Keratinocyte (primary cell): ENCODE results near the gene HOXA10. TPM values are rescaled to one million over a fixed set of nuclear protein-coding genes. Genes with fewer than 3 reads are reported as not detected.
A peak's percentile ranks its signal among the peaks of the same experiment; 100 is the strongest.

ENCODE experiments used
- DNase-seq: peaks from one replicate; pipeline ENCODE4 v3.0.0-alpha.2; 2011; ENCODE audit warnings: low read depth, missing footprints, low spot score
- FAIRE-seq: peaks from 2 replicates; lab custom pipeline; 2011; peaks lifted over from hg19 to GRCh38; lab: Jason Lieb, UNC
- H2AFZ ChIP-seq: 2 replicates; pipeline ENCODE4 v1.6.0; 2012; ENCODE audit warnings: low read length, control low read depth, inconsistent platforms; ENCODE audit not compliant: control insufficient read depth
- H3K27ac ChIP-seq: 2 replicates; pipeline ENCODE4 v1.5.1; 2011; ENCODE audit warnings: low read length; ENCODE audit not compliant: control insufficient read depth, insufficient read depth
- H3K27me3 ChIP-seq: 3 replicates; pipeline ENCODE4 v1.6.0; 2011; ENCODE audit warnings: low read length; ENCODE audit not compliant: control insufficient read depth, insufficient read depth; ENCODE audit errors: extremely low read depth
- H3K36me3 ChIP-seq, 2 experiments: 2 replicates in 1 of 2; 3 replicates in 1 of 2; pipeline ENCODE4 v1.5.1; 2011; ENCODE audit warnings: low read length in 2 of 2, mild to moderate bottlenecking in 1 of 2; ENCODE audit not compliant: control insufficient read depth in 2 of 2, insufficient read depth in 2 of 2; ENCODE audit errors: extremely low read depth in 1 of 2
- H3K4me1 ChIP-seq: 3 replicates; pipeline ENCODE4 v1.5.1; 2011; ENCODE audit warnings: low read length; ENCODE audit not compliant: control insufficient read depth, insufficient read depth; ENCODE audit errors: extremely low read depth
- H3K4me2 ChIP-seq: 3 replicates; pipeline ENCODE4 v1.6.0; 2011; ENCODE audit warnings: low read depth, low read length; ENCODE audit not compliant: control insufficient read depth, insufficient read depth; ENCODE audit errors: extremely low read depth
- H3K4me3 ChIP-seq, 3 experiments: fragments of 200-600 bp in 1 of 3; sonication (generic) in 1 of 3; 2 replicates in 2 of 3; 3 replicates in 1 of 3; pipeline ENCODE4 v1.5.1; 2011 to 2016; ENCODE audit warnings: low read length in 3 of 3, mild to moderate bottlenecking in 3 of 3, control low read depth in 2 of 3, inconsistent platforms in 1 of 3, low read depth in 1 of 3, mixed read lengths in 1 of 3, mixed run types in 1 of 3, moderate library complexity in 1 of 3; ENCODE audit not compliant: control insufficient read depth in 2 of 3, insufficient read depth in 2 of 3; ENCODE audit errors: extremely low read depth in 1 of 3
- H3K79me2 ChIP-seq: 2 replicates; pipeline ENCODE4 v1.6.0; 2012; ENCODE audit warnings: low read length; ENCODE audit not compliant: control insufficient read depth, insufficient read depth
- H3K9ac ChIP-seq: 3 replicates; pipeline ENCODE4 v1.6.0; 2011; ENCODE audit warnings: low read length; ENCODE audit not compliant: control insufficient read depth, insufficient read depth; ENCODE audit errors: extremely low read depth
- H3K9me1 ChIP-seq: 3 replicates; pipeline ENCODE4 v1.6.0; 2011; ENCODE audit warnings: low read length; ENCODE audit not compliant: control insufficient read depth, insufficient read depth; ENCODE audit errors: extremely low read depth
- H3K9me3 ChIP-seq: 2 replicates; pipeline ENCODE4 v1.5.1; 2012; ENCODE audit warnings: low read depth, low read length; ENCODE audit not compliant: control insufficient read depth
- H4K20me1 ChIP-seq: 3 replicates; pipeline ENCODE4 v1.6.0; 2011; ENCODE audit warnings: low read length; ENCODE audit not compliant: control insufficient read depth, insufficient read depth; ENCODE audit errors: extremely low read depth
- EZH2 ChIP-seq: IDR thresholded peaks from one replicate; pipeline ENCODE4 v1.6.1; 2012; ENCODE audit warnings: inconsistent platforms, mild to moderate bottlenecking, low read length, moderate library complexity
- dilution Hi-C: fragments of 300-500 bp; cut with MboI; formaldehyde crosslinking; loops from one replicate; pipeline ENCODE4 v1.7.0; 2020; ENCODE audit warnings: low sequenced_read_pairs; ENCODE audit not compliant: extremely low pct_ligation_motif_present
- polyA plus RNA-seq, 5 experiments: library from polyadenylated mRNA; depleted of rRNA in 3 of 5; stranded (reverse) in 3 of 5; stranded (forward) in 1 of 5; unstranded in 1 of 5; fragments of >200 nt; gene quantifications; 1 replicate in 1 of 5; 2 replicates in 3 of 5; 3 replicates in 1 of 5; pipeline versions ENCODE4 v1.2.1 to v1.2.3, GENCODE V29; 2011 to 2012; ENCODE audit warnings: missing spikeins in 2 of 5, low read depth in 1 of 5, low replicate concordance in 1 of 5
- small RNA-seq, 3 experiments: library from RNA; depleted of rRNA; stranded (forward); fragments of <200 nt; gene quantifications; one replicate each; pipeline ENCODE3, GENCODE V24; 2012; ENCODE audit warnings: low read depth in 3 of 3, low replicate concordance in 1 of 3; ENCODE audit not compliant: insufficient read length in 3 of 3
- TF ChIP-seq, protein P1 (sequence below), 3 experiments: IDR thresholded peaks in 1 of 3; conservative IDR thresholded peaks in 1 of 3; optimal IDR thresholded peaks in 1 of 3; 2 replicates in 2 of 3; 3 replicates in 1 of 3; pipeline versions ENCODE3 to v1.5.1; 2011; ENCODE audit warnings: low read length in 3 of 3, mild to moderate bottlenecking in 3 of 3, moderate library complexity in 2 of 3, control low read depth in 1 of 3, inconsistent platforms in 1 of 3; ENCODE audit not compliant: insufficient read depth in 2 of 3; ENCODE audit errors: extremely low read depth in 1 of 3

Gene HOXA10
- polyA plus RNA-seq, 1 donor (not counting 4 experiments of a cell fraction or from before 2014, with no cell fraction given) = 2.4 TPM

DNA sequence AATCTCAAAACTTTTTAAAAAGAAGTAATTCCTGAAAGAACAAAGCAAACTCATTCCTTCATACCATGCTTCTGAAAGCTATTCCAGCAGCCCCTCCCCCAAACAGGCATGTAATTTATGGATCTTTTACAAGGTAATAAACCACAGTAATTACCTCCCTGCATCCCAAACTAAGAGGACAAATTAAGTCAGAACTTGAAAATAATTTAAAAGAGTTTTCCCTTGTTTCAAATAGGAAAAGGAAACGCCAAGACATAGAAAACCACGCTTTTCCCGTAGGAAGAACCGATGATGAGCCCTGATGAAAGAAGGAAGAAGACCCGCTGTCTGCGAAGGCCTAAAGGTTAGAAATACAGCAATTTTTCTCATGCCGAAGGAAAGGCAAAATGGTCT, 52.4 kb downstream of the HOXA10 start:
- H3K9me1 ChIP-seq = no peaks in the 10 kb centered on the region
- peaks cover 6% of the 10 kb centered on the region for H3K79me2 ChIP-seq
- H3K36me3 ChIP-seq = peaks cover 5 to 6% of the 10 kb centered on the region in 2 experiments
- no peak overlapping the region for H3K27ac ChIP-seq
- dilution Hi-C loops = no loop called here
- FAIRE-seq = no peak
- H3K27me3 ChIP-seq = no peaks in the 10 kb centered on the region
- H3K4me3 ChIP-seq = no peak overlapping the region
- TF ChIP-seq EZH2 = no peak
- TF ChIP-seq, protein P1, sequence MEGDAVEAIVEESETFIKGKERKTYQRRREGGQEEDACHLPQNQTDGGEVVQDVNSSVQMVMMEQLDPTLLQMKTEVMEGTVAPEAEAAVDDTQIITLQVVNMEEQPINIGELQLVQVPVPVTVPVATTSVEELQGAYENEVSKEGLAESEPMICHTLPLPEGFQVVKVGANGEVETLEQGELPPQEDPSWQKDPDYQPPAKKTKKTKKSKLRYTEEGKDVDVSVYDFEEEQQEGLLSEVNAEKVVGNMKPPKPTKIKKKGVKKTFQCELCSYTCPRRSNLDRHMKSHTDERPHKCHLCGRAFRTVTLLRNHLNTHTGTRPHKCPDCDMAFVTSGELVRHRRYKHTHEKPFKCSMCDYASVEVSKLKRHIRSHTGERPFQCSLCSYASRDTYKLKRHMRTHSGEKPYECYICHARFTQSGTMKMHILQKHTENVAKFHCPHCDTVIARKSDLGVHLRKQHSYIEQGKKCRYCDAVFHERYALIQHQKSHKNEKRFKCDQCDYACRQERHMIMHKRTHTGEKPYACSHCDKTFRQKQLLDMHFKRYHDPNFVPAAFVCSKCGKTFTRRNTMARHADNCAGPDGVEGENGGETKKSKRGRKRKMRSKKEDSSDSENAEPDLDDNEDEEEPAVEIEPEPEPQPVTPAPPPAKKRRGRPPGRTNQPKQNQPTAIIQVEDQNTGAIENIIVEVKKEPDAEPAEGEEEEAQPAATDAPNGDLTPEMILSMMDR (optimal IDR thresholded peaks at IDR 0.05 in 1 of 3, IDR thresholded peaks at IDR 0.05 in 1 of 3, conservative IDR thresholded peaks at IDR 0.05 in 1 of 3; ENCODE audit: extremely low read depth in 1 of 3, insufficient read depth in 2 of 3, low read length in 3 of 3) = no peak
- no peak overlapping the region for H3K4me2 ChIP-seq
- no peak for DNase-seq
- H3K9me3 ChIP-seq = no peaks in the 10 kb centered on the region
- no peaks in the 10 kb centered on the region for H3K4me1 ChIP-seq
- peak overlapping the region; percentile 29 for H3K9ac ChIP-seq
- no peaks in the 10 kb centered on the region for H4K20me1 ChIP-seq
- H2AFZ ChIP-seq = no peak overlapping the region

Small RNA genes lying within 50 kb of the gene (small RNA-seq; reads per million reads assigned to genes)
- 0 reads per million in 3 experiments for gene AC004080.5
- 0 reads per million in 3 experiments for gene RF02140
- 0 reads per million in 3 experiments for gene RF02141

Other genes with a start within 250 kb of the HOXA10 start
- 5.2 to 12.5 TPM (median 11.9 TPM) in 3 replicates for gene HOXA1, start 78.3 kb downstream of the HOXA10 start, polyA plus RNA-seq
- gene HOXA2, start 71.6 kb downstream of the HOXA10 start, polyA plus RNA-seq = 0.22 to 1.1 TPM (median 0.71 TPM) in 3 replicates
- gene HOXA4, start 43.6 kb downstream of the HOXA10 start, polyA plus RNA-seq = 0.40 to 1.8 TPM (median 1.5 TPM) in 3 replicates
- gene HOXA5, start 30.6 kb downstream of the HOXA10 start, polyA plus RNA-seq = 3.3 to 7.1 TPM (median 4.5 TPM) in 3 replicates
- 0.52 to 0.72 TPM (median 0.54 TPM) in 3 replicates for gene HOXA6, start 26.5 kb downstream of the HOXA10 start, polyA plus RNA-seq
- gene HOXA3, start 21.7 kb downstream of the HOXA10 start, polyA plus RNA-seq = 0.17 to 0.84 TPM (median 0.58 TPM) in 3 replicates
- gene HOXA7, start 17.6 kb downstream of the HOXA10 start, polyA plus RNA-seq = 3.8 to 13.5 TPM (median 8.1 TPM) in 3 replicates
- 9.0 to 40.5 TPM (median 28.1 TPM) in 3 replicates for gene HOXA9, start 8.8 kb downstream of the HOXA10 start, polyA plus RNA-seq
- gene HOXA11, start 10.9 kb upstream of the HOXA10 start, polyA plus RNA-seq = 0.07 to 0.18 TPM (median 0.14 TPM) in 3 replicates
- gene HOXA13, start 25.8 kb upstream of the HOXA10 start, polyA plus RNA-seq = not detected in 3 replicates
- not detected in 3 replicates for gene EVX1, start 68.5 kb upstream of the HOXA10 start, polyA plus RNA-seq